Measurements from ENCODE around the gene OSBPL10.

OSBPL10 gene

DNA sequence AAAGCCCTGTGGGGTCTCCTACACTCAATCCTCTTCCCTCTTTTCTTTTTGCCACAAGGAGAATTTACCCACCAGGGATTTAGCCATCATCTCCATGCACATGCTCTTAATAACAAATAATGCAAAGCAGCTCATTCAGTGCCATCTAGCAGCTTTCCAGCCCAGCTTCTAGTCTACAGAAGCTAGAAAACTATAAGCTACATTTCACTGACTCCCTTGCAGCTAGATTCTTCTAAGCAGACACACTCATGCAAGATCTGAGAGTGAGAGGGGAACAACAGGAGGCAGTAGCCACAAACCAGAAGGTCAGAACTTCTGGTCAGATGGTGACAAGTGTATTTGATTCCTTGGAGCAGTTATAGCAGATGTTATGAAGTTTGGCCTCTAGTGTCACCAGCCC, 25.5 kb downstream of the OSBPL10 start:
- no peak for DNase-seq

DNA sequence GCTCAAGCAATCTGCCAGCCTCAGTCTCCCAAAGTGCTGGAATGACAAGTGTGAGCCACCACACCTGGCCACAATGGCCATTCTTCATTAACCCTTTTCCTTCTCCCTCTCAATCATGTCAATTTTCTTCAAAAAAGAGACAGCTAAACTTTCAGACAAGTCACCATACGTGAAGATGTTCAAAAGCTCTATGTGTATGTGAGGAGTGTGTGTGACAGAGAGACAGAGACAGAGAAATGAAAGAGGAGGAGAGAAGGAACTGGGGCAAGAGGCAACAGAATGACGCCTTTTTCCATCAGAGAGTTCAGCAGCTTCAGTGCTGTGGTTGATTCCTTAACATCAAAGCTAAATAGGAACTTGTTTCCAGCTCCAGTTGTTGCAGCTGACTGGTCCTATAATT, 27.4 kb downstream of the OSBPL10 start:
- no peak for DNase-seq

- DNase-seq: no peak
These were observed 28.0 kb downstream of the OSBPL10 start for GRCh38 chr3:31953091-31953490.

GRCh38 chr3:31952205-31952604, 28.9 kb downstream of the OSBPL10 start:
- DNase-seq: no peak

DNA sequence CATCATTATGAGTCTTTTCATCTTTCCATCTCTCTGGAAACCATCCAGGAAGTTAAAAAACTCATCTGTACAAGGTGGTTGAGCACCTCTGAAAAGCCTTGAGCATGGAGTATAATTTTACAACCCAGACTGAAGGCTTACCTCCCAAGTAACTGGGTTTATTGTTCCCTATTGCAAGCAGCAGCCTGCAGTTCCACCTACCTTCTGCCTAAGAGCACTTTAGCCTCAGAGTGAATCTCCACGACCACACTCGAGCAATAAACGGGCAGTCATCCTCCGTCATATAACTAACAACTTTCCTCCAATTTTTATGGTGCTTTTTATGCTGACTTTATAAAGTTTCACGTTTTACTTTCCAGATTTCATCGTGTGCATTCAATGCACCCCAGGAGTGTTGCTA, 32.8 kb downstream of the OSBPL10 start:
- no peak for DNase-seq

- DNase-seq: no peak
These were observed 33.4 kb downstream of the OSBPL10 start for GRCh38 chr3:31947671-31948091.

GRCh38 chr3:31947162-31947561, 33.9 kb downstream of the OSBPL10 start:
- DNase-seq: no peak

GRCh38 chr3:31946484-31947081, 34.5 kb downstream of the OSBPL10 start:
- DNase-seq: no peak

DNA sequence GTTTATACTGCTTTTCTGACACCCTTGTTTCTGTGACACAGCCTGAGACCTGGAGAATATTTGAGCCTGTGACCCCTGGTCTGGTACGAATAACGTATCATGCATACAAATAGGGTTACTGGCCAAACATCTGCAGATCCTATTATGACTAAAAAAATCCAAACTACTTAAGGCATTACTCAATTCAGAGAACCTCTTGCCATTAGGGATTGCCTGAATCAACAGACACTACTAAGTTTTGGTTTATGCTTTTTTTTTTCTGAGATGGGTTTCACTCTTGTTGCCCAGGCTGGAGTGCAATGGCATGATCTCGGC, 35.4 kb downstream of the OSBPL10 start:
- no peak for DNase-seq

- no peak for DNase-seq
These were observed 38.0 kb downstream of the OSBPL10 start for GRCh38 chr3:31943041-31943440.

- DNase-seq: no peak
These were observed 38.6 kb downstream of the OSBPL10 start for GRCh38 chr3:31942446-31942845.

- DNase-seq: no peak
These were observed 43.8 kb downstream of the OSBPL10 start for GRCh38 chr3:31937225-31937624.

DNA sequence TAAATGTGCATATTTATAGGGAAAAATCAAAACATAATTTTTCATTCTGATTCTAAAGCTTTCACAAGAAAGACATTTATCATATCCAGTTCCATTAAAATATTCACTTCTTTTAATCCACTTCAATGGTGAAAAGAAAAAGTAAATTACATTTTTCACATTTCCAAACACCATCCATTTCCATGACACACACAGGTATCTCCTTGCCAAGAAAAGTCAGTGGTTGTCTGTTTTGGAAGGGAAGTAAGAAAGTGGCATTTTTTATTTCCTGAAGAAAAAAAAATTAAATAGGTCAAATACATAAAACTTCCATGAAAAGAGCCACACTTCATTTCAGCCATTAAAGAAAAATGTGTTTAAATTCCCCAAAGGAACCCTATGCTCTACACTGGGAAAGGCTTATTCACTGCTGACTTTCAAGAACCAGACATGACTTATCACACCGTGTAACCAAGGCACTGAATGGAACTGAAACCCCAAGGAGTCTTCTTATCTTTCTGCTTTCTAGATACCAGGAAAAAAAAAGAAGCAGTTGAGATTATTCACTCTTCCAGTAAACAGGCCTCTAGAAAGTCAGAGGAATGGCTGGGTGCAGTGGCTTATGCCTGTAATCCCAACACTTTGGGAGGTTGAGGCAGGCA, 44.5 kb downstream of the OSBPL10 start:
- no peak for DNase-seq

GRCh38 chr3:31934866-31935265, 46.2 kb downstream of the OSBPL10 start:
- no peak for DNase-seq

- no peak for DNase-seq
These were observed 47.0 kb downstream of the OSBPL10 start for GRCh38 chr3:31934018-31934417.

DNA sequence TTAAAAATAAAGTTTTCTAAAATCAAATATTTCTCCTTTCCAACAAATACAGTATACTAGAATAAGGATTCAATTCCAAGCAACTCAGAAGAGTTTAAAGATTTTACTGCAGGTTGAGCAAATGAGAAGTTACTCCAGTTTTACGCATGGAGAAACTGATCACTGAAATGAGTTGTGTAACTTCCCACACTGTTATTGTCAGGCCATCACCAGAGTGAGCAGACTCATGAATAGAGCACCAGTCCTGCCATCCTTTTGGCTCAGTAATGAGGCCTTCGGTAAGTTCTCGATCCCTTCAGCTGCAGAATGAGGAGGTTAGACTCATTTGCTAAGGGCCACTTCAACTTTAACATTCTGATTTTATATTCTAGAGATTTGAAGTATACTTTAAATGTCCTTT, 48.1 kb downstream of the OSBPL10 start:
- no peak for DNase-seq

- no peak for DNase-seq
These were observed 51.1 kb downstream of the OSBPL10 start for GRCh38 chr3:31929826-31930502.

DNA sequence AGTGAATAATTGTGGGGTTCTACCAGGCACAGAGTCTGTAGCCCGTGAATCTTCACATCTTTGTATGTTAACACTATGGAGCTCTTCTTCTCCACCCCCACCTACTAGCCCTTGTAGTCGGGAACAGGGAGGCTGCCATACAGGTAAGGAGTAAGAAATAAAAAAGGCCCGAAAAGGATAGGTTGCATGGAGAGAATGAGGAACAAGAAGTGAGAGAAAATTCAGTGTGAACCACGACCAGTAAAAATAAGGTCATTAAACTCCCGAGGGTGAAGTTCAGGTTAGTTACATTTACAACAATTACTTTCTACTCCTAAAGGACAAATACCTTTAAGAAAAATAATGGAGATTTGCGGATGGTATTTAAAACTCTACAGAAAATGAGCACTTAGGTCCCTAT, 53.3 kb downstream of the OSBPL10 start:
- no peak for DNase-seq

- DNase-seq: no peak
These were observed 54.5 kb downstream of the OSBPL10 start for GRCh38 chr3:31926543-31926942.

DNA sequence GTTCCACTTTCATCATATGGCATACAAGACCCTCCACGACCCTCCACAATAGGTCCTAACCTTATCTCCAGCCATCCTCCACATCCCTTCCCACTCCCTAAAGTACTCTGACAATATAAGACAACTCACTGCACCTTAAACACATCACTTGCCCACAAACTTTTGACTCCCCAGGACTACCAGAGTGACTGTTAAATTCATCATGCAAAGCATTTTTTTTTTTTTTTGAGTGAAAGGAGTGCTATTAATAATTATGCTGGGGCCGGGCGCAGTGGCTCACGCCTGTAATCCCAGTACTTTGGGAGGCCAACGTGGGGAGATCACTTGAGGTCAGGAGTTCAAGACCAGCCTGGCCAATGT, 55.8 kb downstream of the OSBPL10 start:
- no peak for DNase-seq

- no peak for DNase-seq
These were observed 56.3 kb downstream of the OSBPL10 start for GRCh38 chr3:31924610-31925270.

DNA sequence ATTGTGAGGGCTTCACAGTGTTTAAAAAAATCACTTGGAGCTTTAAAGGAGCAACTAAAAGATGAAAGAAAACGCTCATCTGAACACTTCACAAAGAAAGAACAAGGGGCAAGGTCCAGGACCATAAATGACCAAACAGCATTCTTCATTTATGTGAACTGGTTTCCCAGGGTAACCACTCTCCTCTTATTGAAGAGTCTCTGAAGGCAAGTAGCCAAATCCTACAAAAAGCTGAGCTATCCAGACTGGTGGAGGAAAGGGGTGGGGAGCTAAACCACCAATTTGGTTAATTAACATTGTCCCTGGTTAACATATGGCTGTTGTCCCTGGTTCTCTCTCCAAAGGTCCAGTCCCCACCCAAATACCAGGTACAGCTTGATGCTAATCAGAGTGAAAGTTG, 58.1 kb downstream of the OSBPL10 start:
- no peak for DNase-seq

DNA sequence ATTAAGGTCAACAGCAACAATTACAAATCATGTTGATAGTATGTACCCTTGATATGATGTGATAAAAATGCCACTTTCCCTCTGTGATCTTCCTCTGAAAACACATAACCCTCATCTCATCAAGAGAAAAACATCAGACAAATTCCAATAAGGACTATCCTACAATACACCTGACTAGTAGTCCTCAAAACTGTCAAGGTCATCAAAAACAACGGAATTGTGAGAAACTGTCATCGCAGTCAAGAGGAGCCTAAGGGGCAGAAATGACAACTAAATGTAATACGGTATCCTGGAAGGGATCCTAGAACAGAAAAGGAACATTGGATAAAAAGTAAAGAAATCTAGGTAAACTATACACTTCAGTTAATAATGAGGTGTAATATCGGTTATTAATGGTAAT, 59.2 kb downstream of the OSBPL10 start:
- no peak for DNase-seq

DNA sequence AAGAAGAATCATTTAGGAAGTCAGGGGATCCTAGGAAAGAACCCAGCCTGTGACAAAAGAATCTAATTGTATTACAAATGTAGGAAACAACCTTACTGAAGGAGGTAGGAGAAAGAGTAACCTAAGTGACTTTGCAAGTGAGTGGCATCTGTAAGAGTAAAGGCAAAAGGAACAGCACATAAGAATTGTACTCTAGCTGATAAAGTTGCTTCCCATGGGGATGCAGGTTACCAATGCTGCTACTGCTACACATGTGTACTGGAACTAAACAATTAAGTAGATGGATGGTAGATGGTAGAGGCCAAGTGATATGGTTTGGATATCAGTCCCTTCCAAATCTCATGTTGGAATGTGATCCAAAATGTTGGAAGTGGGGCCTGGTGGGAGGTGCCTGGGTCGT, 60.8 kb downstream of the OSBPL10 start:
- no peak for DNase-seq
